Testis (tissue), 2 donors: ENCODE results near the gene RTL3.

Experiments used
- CTCF ChIP-seq, 3 experiments: fragments of 450-650 bp in 2 of 3; fragments of 200-600 bp in 1 of 3; sonication (generic) in 1 of 3; IDR thresholded peaks; one replicate each; pipeline ENCODE4 v1.5.1; 2016 to 2019; ENCODE audit warnings: antibody characterized with exemption in 3 of 3, mild to moderate bottlenecking in 2 of 3, moderate library complexity in 1 of 3
- POLR2A ChIP-seq: fragments of 450-650 bp; IDR thresholded peaks from one replicate; pipeline ENCODE4 v1.6.1; 2017; ENCODE audit warnings: antibody characterized with exemption, mild to moderate bottlenecking, moderate library complexity

- TF ChIP-seq CTCF (IDR thresholded peaks at IDR 0.05) (no peak), POLR2A (no peak)
Observed at GRCh38 chrX:78624962-78625909, 33.9 kb downstream of the RTL3 start.
